Measurements from ENCODE around the gene DUSP22.

DUSP22 gene

GRCh38 chr6:255751-256083 lies 36.6 kb upstream of the DUSP22 start:
- Histone ChIP-seq H3K4me3 (no peak overlapping the region), H3K27ac (peak overlapping the region; percentile 66), H3K4me2 (peak overlapping the region; percentile 93), H3K9me3 (no peaks in the 10 kb centered on the region; the same call in 1 of the 2 replicates), H3K27me3 (no peaks in the 10 kb centered on the region), H3K36me3 (no peaks in the 10 kb centered on the region), H4K20me1 (no peaks in the 10 kb centered on the region), H3K9ac (no peak overlapping the region), H3K4me1 (peaks cover 78% of the 10 kb centered on the region)
- no peak for TF ChIP-seq Cebpa-rat (IDR thresholded peaks at IDR 0.05)

DNA sequence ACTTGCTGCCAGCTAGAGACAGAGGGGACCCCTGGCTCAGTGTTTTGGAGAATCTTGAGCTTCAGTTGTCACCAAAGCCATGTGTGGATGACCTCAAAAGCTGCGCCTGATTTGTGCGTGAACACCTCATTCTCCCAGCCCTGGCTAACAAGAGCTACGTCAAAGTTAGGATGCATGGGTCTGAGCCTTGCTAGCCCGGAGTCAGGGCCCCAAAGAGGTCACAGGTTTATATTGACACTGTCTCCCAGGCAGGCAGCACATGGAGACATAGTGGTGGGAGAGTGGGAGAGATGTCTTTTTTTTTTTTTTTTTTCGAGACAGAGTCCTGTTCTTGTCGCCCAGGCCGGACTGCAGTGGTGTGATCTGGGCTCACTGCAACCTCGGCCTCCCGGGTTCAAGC lies 36.1 kb upstream of the DUSP22 start:
- peak overlapping the region; percentile 93 for H3K4me2 ChIP-seq

DNA sequence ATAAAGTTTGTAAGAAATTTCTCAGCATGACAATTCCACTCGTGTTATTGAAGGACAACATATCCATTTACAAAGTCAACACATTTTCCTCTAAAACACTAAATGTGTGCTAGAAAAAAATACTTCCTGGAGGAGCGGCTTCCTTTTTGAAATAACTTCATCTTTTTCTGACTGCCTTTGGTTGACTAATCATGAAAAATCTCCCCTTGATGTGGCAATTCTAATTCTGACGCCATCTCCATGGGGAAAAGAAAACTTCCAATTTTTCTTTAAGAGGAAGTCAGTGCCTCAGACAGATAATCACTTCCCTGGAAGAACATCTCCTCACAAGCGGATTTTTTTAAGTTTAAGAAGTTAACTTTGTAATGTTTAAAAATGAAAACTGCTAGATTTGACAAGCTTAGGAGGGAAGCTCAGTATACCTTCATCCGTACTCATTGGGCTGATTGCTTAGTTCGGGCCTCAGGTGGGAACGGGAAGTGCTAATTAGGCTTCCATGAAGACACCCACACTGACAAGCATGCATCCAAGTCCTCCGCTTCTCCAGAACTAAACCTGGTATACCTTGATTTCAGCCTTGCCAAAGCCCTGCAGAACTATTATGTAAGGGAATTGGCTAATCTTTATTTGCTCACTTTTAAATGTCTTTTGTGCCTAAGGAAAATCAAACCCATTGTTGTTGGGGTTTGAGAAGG lies 35.1 kb upstream of the DUSP22 start:
- Histone ChIP-seq H3K27ac (peak overlapping the region; percentile 79), H3K4me2 (peak overlapping the region; percentile 93)

More for the DNA sequence above, 36.1 kb upstream of the DUSP22 start:
- TF ChIP-seq Cebpa-rat (IDR thresholded peaks at IDR 0.05) = no peak
- Histone ChIP-seq H3K9me3 (no peaks in the 10 kb centered on the region; the same call in 1 of the 2 replicates), H4K20me1 (no peaks in the 10 kb centered on the region), H3K4me1 (peaks cover 78% of the 10 kb centered on the region), H3K36me3 (no peaks in the 10 kb centered on the region), H3K27ac (peak overlapping the region; percentile 66), H3K9ac (no peak overlapping the region), H3K4me3 (no peak overlapping the region), H3K27me3 (no peaks in the 10 kb centered on the region)

DNA sequence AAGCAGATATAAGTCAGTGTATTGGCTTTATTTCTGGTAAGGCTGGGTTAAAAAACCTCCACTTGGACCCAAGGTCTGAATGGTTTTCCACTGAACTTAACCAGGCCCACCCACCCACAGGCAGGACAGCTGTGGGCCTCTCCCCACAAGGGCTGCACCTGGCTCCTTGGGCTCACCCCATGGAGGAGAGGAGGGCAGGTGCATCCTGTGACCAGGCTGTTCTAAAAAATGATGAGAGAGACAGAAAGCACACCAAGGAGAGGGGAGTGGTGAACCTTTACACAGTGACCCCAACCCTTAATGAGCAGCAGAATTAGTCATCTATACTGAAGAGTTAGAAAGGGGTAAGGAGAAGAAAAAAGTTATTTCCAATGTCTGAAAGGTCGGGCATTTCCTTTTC lies 34.5 kb upstream of the DUSP22 start:
- Histone ChIP-seq H3K36me3 (no peaks in the 10 kb centered on the region), H3K4me2 (peak overlapping the region; percentile 93), H3K4me1 (peaks cover 78% of the 10 kb centered on the region), H3K27me3 (no peaks in the 10 kb centered on the region), H3K27ac (peak overlapping the region; percentile 79), H3K9me3 (no peaks in the 10 kb centered on the region; the same call in 1 of the 2 replicates), H4K20me1 (no peaks in the 10 kb centered on the region), H3K9ac (peak overlapping the region; percentile 46; the same call in 1 of the 2 replicates), H3K4me3 (peak overlapping the region; percentile 43)
- TF ChIP-seq Cebpa-rat (IDR thresholded peaks at IDR 0.05) = no peak

More for the DNA sequence above, 35.1 kb upstream of the DUSP22 start:
- no peaks in the 10 kb centered on the region for H4K20me1 ChIP-seq
- peak overlapping the region; percentile 43 for H3K4me3 ChIP-seq
- H3K9ac ChIP-seq = peak overlapping the region; percentile 46; the same call in 1 of the 2 replicates
- H3K9me3 ChIP-seq = no peaks in the 10 kb centered on the region; the same call in 1 of the 2 replicates
- H3K4me1 ChIP-seq = peaks cover 78% of the 10 kb centered on the region
- H3K27me3 ChIP-seq = no peaks in the 10 kb centered on the region
- H3K36me3 ChIP-seq = no peaks in the 10 kb centered on the region
- peak; percentile 65; the same call in 1 of the 2 replicates for TF ChIP-seq Cebpa-rat (IDR thresholded peaks at IDR 0.05)

GRCh38 chr6:259316-259715 lies 33.0 kb upstream of the DUSP22 start:
- H3K4me3 ChIP-seq = no peak overlapping the region
- H4K20me1 ChIP-seq = no peaks in the 10 kb centered on the region
- H3K9ac ChIP-seq = no peak overlapping the region
- no peaks in the 10 kb centered on the region; the same call in 1 of the 2 replicates for H3K9me3 ChIP-seq
- no peak for TF ChIP-seq Cebpa-rat (IDR thresholded peaks at IDR 0.05)
- peaks cover 63% of the 10 kb centered on the region for H3K4me1 ChIP-seq
- no peaks in the 10 kb centered on the region for H3K36me3 ChIP-seq
- peak overlapping the region; percentile 45 for H3K4me2 ChIP-seq
- no peaks in the 10 kb centered on the region for H3K27me3 ChIP-seq
- no peak overlapping the region; the same call in 1 of the 2 replicates for H3K27ac ChIP-seq

DNA sequence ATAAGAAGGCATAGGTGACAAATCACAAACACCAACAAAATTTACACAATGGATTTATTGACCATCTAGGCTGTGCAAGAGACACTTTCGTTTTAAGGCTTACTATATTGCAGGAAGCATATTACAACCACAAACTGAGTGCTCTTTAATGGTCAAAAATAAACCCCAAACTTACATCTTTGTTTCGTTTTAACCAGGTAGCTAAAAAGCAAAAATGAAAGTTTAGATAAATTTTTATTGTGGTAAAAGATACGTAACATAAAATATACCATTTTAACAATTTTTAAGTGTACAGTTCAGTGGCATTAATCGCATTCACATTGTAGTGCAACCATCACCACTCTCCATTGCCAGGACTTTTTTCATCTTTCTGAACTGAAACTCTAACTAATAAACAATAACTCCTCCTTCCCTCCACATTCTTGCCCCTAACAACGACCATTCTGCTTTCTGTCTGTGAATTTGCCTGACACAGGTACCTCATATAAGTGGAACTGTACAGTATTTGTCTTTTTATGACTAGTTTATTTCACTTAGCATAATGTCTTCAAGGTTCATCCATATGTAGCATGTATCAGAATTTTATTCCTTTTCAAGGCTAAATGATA lies 32.3 kb upstream of the DUSP22 start:
- H3K4me3 ChIP-seq = no peak overlapping the region
- no peak for TF ChIP-seq Cebpa-rat (IDR thresholded peaks at IDR 0.05)
- H3K4me2 ChIP-seq = peak overlapping the region; percentile 45
- no peaks in the 10 kb centered on the region for H3K27me3 ChIP-seq
- no peaks in the 10 kb centered on the region for H3K36me3 ChIP-seq
- peaks cover 56% of the 10 kb centered on the region for H3K4me1 ChIP-seq
- H3K9me3 ChIP-seq = no peaks in the 10 kb centered on the region; the same call in 1 of the 2 replicates
- no peak overlapping the region for H3K9ac ChIP-seq
- H4K20me1 ChIP-seq = no peaks in the 10 kb centered on the region
- H3K27ac ChIP-seq = no peak overlapping the region

- Histone ChIP-seq H3K27me3 (no peaks in the 10 kb centered on the region), H3K9ac (no peak overlapping the region)
These were observed 27.7 kb upstream of the DUSP22 start for GRCh38 chr6:264626-265025.

DNA sequence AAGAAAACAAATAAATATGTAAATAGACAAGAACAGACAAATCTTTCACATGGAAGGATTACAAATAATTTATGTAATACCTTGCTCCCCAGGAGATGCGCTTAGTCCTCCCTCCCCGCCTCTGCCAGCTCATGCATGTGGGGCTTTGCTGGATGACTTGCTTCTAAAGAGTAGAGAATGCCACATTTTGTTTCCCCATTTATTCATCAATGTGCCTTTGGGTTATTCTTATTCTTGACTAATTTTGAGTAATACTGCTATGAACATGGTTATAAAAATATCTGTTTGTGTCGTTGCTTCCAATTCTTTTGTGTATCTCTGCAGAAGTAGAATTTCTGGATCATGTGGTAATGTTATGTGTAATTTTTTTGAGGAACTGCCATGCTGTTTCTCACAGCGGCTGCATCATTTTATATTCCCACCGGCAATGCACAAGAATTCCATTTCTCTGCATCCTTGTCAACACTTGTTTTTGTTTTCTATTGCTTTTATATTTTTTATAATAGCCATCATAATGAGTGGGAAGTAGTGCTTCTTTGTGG lies 23.8 kb upstream of the DUSP22 start:
- no peaks in the 10 kb centered on the region for H3K27me3 ChIP-seq
- H3K36me3 ChIP-seq = no peaks in the 10 kb centered on the region
- no peaks in the 10 kb centered on the region for H3K9me3 ChIP-seq
- H3K27ac ChIP-seq = no peak overlapping the region
- H4K20me1 ChIP-seq = no peaks in the 10 kb centered on the region
- H3K4me2 ChIP-seq = no peak overlapping the region
- TF ChIP-seq Cebpa-rat (IDR thresholded peaks at IDR 0.05) = no peak
- H3K4me1 ChIP-seq = peaks cover 16% of the 10 kb centered on the region
- H3K4me3 ChIP-seq = no peak overlapping the region
- no peak overlapping the region for H3K9ac ChIP-seq

More at GRCh38 chr6:264626-265025, 27.7 kb upstream of the DUSP22 start:
- H3K4me3 ChIP-seq = no peak overlapping the region
- no peaks in the 10 kb centered on the region for H4K20me1 ChIP-seq
- H3K27ac ChIP-seq = no peak overlapping the region
- H3K4me1 ChIP-seq = peaks cover 10% of the 10 kb centered on the region
- H3K9me3 ChIP-seq = no peaks in the 10 kb centered on the region
- H3K36me3 ChIP-seq = no peaks in the 10 kb centered on the region
- TF ChIP-seq Cebpa-rat (IDR thresholded peaks at IDR 0.05) = no peak
- H3K4me2 ChIP-seq = no peak overlapping the region

- no peak for TF ChIP-seq Cebpa-rat (IDR thresholded peaks at IDR 0.05)
- no peak overlapping the region for H3K27ac ChIP-seq
- H3K36me3 ChIP-seq = no peaks in the 10 kb centered on the region
- H3K4me1 ChIP-seq = peaks cover 16% of the 10 kb centered on the region
- H3K4me3 ChIP-seq = no peak overlapping the region
- H4K20me1 ChIP-seq = no peaks in the 10 kb centered on the region
- no peaks in the 10 kb centered on the region for H3K9me3 ChIP-seq
- H3K27me3 ChIP-seq = no peaks in the 10 kb centered on the region
- H3K9ac ChIP-seq = no peak overlapping the region
- H3K4me2 ChIP-seq = no peak overlapping the region
These were observed 18.7 kb upstream of the DUSP22 start for GRCh38 chr6:273551-274058.

GRCh38 chr6:277746-278145 lies 14.5 kb upstream of the DUSP22 start:
- H3K27ac ChIP-seq = no peak overlapping the region
- no peak overlapping the region for H3K4me3 ChIP-seq
- no peaks in the 10 kb centered on the region for H3K27me3 ChIP-seq
- no peaks in the 10 kb centered on the region for H4K20me1 ChIP-seq
- no peaks in the 10 kb centered on the region for H3K4me1 ChIP-seq
- no peaks in the 10 kb centered on the region for H3K9me3 ChIP-seq
- no peaks in the 10 kb centered on the region for H3K36me3 ChIP-seq
- no peak overlapping the region for H3K9ac ChIP-seq
- H3K4me2 ChIP-seq = no peak overlapping the region
- no peak for TF ChIP-seq Cebpa-rat (IDR thresholded peaks at IDR 0.05)

Data from BLaER1 (cell line).